Activated CD8-positive, alpha-beta memory T cell treated with anti-CD3 and anti-CD28 coated beads, Interleukin-2, amount 50 U/mL, for 4 hours (primary cell): ENCODE results near the gene F2RL2.

Experiments used
- DNase-seq: peaks from one replicate; pipeline ENCODE4 v3.0.0-alpha.2; 2020

Gene F2RL2

DNA sequence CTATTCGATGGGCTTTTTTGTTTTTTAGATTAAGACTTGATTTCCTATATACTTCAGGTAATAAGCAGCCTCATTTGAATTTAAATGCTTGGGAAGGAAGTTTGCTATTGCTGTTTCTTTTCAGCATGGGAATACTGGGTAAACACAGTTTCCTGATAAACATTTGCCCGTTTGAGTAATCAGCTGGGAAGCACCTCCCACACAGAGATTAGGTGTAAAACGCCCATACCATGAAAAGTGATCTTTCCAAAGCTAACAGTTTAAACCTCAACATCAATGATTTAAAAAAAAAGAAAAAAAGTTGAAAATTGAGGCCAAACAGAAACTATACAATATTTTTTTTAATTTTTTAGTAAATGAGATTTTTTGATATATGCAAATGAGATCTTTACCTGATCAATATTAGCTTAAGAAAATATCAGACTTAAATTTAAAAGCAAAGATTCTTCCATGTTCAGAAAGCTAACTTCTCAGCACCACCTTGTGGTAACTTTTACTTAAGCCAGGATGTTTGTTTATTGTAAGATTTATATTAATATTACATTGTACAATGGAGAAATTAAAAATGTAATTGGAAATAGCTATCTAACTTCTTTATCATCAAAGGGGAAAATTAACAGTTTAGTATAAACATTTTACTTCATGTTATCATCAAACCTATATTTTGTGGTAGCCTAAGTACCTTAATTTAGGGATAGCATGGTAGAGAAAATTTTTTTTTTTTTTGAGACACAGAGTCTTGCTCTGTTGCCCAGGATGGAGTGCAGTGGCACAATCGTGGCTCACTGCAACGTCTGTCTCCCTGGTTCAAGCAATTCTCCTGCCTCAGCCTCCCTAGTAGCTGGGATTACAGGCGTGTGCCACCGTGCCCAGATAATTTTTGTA lies 39.8 kb downstream of the F2RL2 start:
- no peak for DNase-seq

DNA sequence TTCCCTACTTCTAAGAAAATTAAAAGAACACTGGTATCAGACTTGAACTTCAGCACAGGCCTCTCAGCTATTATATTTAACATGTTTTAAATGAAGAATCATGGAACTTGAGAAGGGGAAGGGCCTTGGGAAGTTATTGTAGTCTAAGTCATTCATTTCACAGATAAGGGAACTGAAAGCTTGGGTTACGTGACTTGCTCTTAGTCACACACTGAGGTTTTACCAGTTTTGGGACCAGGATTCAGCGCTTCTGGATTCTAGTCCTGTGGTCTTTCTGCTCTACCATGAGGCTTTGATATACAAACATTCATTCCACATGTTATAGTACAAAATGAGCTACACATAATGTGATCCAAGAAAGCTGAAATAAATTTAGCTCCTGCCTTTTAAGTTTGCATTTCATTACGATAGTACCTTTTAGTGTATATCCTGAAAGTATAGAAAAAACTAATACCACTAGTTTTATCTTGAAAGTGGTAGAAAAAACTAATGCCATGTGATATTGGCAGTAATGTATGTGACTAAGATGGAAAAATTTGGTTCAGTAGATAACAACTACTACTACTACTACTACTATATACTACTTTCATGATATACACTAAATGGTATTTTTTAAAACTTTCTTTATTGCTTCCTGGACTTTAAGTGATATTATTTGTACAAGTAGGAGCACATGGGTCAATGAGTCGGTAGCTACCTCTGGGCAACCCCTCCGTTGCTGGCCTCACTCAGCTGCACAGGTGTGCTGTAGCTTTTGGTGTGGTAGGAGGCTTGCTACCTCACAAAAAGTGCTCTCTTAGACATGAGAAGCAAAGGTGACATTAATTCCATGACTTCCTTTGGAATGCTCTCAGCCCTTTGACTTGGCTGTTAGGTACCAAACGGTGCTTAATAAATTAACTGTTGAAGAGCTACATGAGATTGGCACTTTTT lies 40.7 kb downstream of the F2RL2 start:
- DNase-seq: no peak

DNA sequence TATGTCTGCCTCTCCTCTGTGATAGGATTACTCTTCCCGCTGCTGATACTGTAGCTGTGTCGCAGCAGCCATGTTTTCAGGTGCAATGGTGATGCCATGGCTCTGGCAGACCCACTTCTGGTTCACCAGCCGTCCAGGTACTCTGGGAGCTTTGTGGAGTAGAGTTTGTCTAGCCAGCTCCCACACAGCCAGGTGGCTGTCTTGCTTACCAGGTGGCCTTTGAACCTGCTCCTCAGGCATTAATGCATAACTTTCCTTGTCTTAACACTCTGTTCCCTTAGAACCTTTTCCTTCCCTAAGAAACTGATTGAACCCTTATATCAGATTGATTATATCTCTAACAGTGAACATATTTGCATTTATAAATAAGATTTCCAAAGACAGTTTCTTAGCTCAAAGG lies 42.2 kb downstream of the F2RL2 start:
- no peak for DNase-seq

DNA sequence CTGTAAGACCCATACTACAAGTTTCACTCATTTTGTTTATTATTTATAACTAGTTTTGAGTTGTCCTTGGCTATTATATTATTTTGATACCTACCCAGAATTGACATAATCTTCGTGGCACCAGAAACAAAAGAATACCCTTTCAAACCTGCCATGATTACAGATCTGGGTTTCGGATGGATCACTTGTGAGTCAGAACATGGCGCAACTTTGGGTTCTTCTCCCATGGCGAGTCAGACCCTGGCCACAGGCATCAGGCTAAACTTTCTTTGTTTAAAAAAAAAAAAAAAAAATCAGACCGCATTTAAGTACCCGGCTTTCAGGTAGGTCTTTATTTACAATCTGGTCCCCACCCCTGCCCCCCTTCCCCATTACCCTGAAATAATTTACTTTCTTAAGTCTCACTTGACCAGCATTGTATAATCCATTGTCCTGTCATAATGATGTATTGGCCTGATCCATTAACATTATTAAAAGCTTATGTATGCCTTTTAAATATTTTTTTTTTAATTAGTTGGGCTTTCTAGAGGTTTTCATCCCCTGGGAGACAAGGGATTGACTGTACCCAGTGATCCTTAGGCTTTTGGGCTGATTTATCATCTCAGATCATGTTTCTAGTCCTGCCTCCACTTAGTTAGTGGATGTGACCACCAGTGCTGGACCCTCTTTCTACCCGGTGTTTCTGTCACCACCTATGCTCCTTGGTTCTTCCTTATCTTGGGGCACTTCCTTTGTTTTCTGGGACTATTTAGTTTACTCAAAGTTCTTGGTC lies 43.9 kb downstream of the F2RL2 start:
- DNase-seq: no peak

DNA sequence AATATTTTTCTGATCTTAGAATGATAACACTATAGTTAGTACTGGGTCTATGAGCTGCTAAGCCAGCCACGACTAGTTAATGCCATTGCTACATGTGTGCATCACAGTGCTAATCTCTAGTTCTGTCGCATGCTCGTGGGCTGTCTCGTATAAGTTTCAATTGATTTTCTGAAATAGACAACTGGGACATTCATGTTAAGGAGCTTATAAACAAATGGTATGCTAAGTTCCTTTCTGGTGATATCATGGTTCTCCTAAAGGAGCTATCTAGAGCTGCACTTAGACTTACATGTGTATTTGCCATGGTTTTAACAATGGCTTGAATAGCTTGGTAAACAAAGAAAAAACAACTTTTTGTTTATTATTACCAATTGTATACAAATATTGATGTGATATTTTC lies 46.2 kb downstream of the F2RL2 start:
- no peak for DNase-seq

DNA sequence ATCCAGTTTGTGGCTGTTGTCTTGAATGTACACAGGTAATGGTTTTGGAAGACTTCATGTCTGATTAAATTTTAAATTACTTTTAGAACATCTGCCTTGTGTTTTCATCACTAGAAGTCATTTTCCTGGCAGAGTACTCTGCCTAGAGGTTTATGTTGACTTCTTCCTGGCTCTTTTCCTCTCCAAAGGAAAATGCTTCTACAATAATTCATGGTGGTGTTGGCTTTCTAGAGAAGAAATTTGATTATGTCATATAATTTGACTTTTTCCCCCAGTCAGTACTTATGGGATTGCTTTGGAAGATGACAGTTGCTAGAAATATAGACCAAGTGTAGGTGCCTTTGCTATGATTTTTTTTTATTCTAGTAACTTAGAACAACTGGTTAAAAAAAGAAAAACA lies 46.8 kb downstream of the F2RL2 start:
- DNase-seq: no peak

DNA sequence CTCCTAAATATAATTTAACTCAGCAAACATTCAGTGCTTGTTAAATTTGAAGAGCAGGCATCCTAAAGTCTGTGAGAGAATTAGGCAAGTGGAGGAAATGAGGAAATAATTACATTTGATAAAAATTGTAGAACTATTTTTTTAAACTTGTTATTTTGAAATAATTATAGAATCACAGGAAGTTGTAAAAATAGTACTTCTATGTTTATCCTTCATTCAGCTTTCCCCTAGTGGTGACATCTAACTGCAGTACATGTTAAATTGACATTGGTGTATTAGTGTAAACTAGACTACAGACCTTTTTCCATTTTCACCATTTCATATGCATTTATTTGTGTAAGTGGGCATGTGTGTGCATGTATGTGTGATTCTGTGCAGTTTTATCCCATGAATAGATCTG lies 51.6 kb downstream of the F2RL2 start:
- no peak for DNase-seq

DNA sequence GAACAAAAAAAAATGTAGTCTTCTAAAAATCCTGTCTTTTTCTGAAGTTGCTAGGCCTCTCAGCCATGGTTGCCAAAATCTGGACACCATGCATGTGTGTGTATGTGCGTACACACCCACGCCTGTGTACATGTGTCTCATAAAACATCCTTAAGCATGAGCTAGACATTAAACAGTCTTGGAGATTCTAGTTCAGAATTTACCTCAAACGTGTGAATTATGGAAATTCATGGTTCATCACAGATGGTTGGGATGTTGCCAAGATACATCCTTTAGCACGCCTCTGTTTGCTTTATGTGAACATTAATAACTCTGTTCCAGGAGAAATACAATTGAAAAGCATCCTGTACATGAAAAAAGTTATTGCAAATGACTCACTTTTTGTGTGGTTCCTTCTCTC lies 53.0 kb downstream of the F2RL2 start:
- DNase-seq: no peak
